ENCODE results near the gene MEOX1.

DNA sequence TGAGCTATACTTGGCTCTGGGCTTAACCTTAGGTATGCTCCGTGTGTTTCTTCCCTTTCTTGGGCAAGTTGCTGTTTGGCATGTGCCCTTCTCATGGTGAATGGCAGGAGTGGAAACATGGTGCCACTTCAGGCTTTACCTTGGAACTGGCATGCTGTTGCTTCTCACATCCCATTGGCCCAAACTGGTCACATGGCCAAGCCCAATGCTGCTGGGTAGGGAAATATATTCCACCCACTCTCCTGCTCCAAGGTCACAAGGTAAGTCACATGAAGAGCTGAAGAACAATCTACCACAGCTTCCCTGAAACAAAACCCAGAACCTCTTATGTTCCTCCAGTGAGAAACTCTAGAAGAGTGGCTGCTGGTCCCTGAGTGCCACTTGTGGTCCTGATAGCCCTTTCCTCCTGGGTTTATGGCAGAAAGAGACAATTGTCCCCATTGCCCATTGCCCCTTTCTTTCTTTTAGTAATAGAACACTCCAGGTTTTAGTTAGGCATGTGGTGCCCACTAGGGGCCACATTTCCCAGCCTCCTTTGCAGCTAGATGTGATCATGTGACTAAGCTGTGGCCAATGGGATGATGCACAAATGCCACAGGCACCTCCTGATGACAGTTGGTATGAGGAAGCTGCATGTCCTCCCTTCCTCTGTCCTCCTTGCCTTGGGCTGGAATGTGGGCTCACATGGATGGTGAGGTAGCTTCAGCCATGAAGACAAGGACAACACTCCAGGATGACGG lies 50.3 kb downstream of the MEOX1 start:
- TF ChIP-seq, protein P1, sequence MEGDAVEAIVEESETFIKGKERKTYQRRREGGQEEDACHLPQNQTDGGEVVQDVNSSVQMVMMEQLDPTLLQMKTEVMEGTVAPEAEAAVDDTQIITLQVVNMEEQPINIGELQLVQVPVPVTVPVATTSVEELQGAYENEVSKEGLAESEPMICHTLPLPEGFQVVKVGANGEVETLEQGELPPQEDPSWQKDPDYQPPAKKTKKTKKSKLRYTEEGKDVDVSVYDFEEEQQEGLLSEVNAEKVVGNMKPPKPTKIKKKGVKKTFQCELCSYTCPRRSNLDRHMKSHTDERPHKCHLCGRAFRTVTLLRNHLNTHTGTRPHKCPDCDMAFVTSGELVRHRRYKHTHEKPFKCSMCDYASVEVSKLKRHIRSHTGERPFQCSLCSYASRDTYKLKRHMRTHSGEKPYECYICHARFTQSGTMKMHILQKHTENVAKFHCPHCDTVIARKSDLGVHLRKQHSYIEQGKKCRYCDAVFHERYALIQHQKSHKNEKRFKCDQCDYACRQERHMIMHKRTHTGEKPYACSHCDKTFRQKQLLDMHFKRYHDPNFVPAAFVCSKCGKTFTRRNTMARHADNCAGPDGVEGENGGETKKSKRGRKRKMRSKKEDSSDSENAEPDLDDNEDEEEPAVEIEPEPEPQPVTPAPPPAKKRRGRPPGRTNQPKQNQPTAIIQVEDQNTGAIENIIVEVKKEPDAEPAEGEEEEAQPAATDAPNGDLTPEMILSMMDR (IDR thresholded peaks at IDR 0.05), result no peak
- TF ChIP-seq, protein P2, sequence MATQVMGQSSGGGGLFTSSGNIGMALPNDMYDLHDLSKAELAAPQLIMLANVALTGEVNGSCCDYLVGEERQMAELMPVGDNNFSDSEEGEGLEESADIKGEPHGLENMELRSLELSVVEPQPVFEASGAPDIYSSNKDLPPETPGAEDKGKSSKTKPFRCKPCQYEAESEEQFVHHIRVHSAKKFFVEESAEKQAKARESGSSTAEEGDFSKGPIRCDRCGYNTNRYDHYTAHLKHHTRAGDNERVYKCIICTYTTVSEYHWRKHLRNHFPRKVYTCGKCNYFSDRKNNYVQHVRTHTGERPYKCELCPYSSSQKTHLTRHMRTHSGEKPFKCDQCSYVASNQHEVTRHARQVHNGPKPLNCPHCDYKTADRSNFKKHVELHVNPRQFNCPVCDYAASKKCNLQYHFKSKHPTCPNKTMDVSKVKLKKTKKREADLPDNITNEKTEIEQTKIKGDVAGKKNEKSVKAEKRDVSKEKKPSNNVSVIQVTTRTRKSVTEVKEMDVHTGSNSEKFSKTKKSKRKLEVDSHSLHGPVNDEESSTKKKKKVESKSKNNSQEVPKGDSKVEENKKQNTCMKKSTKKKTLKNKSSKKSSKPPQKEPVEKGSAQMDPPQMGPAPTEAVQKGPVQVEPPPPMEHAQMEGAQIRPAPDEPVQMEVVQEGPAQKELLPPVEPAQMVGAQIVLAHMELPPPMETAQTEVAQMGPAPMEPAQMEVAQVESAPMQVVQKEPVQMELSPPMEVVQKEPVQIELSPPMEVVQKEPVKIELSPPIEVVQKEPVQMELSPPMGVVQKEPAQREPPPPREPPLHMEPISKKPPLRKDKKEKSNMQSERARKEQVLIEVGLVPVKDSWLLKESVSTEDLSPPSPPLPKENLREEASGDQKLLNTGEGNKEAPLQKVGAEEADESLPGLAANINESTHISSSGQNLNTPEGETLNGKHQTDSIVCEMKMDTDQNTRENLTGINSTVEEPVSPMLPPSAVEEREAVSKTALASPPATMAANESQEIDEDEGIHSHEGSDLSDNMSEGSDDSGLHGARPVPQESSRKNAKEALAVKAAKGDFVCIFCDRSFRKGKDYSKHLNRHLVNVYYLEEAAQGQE (IDR thresholded peaks at IDR 0.05; ENCODE audit: insufficient read depth in 1 of 2, low read depth in 2 of 2, low read length in 1 of 2), result no peak

Data from Panc1 (cell line).